HG03457 (cell line): ENCODE data around the gene LHB.
"Not testable (repeated sequence)": the region's sequence is repeated elsewhere in the genome, so short reads cannot be mapped to it uniquely, and the experiment has no call there.

Source experiments
- ATAC-seq: cut with Tn5 transposase; IDR thresholded peaks from one replicate; pipeline ENCODE4 v1.9.1; 2021; ENCODE audit warnings: moderate number of reproducible peaks; ENCODE audit not compliant: unreplicated experiment

LHB gene

DNA sequence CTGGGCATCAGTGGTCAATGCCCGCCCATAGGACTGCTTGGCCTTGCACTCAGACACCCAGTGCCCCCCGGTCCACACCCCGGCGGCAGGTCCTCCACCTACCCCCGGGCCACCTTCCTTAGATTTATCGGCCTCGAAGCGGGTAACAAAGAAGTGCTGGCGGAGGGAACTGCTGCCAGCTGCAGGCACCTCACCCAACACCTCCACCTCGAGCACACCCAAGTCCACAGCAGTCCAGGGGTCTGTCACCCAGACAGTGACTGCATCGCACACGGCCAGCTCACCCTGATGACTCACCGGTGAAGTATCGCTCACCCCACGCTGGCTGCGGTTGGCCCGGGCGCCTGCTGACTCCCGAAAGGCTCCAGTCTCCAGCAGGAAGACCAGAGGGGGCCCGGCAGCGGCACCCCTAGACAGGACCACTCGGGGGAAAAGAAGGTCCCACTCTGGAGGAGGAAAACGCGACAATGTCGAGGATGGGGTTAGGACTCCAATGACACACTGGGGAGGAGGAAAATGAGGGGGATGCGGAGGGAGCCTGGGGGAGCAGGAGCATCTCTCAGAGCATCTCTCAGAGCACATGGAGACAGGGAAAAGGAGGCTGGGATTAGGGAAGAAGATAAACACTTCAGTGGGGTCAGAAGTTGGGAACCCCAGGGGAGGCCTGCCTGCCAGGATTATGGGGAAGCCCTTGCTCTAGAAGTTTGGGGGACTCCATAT, 21.8 kb upstream of the LHB start:
- not testable (repeated sequence) for ATAC-seq

DNA sequence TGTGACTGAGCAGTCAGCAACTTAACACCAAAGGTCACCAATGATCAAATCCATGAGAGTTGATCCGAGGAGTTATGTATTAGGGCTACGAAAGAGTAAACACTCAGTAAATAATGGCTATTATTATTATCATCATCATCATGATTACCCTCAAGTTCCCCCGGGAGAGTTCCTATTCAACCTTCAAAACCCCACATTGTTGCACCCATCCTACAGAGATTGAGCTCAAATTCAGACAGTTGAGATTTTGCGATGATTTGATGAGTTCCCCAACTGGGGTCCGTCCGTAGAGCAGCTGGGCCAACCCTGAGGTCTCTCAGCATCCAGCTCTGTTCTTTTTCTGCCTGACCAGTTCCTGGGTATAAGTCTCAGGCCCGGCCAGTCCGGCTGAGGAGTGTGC, 21.2 kb upstream of the LHB start:
- not testable (repeated sequence) for ATAC-seq

DNA sequence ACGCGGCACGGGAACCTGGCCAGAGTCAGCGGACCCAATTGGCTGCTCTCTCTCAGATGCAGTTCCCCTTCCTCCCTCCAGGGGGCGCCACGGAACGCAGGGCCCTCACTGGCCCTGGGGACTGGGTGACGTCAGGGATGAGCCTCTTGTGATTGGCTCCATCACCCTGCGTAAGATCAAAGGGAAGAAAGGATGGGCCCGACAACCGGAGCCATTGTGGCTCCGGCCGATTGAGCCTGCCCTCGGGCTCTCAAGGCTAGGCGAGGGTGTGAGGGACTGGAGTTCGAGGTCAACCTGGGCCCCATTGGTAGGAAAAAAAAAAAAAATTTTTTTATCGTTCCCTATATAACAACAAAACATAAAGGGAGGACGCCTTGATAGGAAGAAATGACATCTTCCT, 19.9 kb upstream of the LHB start, which contains the start of gene CGB1:
TSS of gene CGB1 (minus strand) at position 81 of the 400 bp plus-strand sequence. CDS start 184 bp downstream, outside the sequence.
- ATAC-seq: not testable (repeated sequence)

DNA sequence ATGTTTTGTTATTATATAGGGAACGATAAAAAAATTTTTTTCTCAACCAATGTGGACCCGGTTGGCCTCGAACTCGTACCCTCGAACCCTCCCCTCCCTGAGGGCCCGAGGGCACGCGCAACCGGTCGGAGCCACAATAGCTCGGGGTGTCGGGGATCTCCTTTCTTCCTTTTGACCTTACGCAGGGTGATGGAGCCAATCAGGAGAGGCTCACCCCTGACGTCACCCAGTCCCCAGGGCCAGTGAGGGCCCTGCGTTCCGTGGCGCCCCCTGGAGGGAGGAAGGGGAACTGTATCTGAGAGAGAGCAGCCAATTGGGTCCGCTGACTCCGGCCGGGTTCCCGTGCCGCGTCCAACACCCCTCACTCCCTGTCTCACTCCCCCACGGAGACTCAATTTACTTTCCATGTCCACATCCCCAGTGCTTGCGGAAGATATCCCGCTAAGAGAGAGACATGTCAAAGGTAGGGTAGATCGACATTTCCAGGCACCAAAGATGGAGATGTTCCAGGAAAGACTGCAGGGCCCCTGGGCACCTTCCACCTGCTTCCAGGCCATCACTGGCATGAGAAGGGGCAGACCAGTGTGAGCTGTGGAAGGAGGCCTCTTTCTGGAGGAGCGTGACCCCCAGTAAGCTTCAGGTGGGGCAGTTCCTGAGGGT, 14.9 kb upstream of the LHB start, which contains the start of gene CGB2:
TSS of gene CGB2 (plus strand) at position 249 of the 660 bp plus-strand sequence. CDS start at position 455, 206 bp downstream.
- ATAC-seq: not testable (repeated sequence)

DNA sequence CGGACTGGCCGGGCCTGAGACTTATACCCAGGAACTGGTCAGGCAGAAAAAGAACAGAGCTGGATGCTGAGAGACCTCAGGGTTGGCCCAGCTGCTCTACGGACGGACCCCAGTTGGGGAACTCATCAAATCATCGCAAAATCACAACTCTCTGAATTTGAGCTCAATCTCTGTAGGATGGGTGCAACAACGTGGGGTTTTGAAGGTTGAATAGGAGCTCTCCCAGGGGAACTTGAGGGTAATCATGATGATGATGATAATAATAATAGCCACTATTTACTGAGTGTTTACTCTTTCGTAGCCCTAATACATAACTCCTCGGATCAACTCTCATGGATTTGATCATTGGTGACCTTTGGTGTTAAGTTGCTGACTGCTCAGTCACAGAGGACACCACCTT, 13.4 kb upstream of the LHB start:
- not testable (repeated sequence) for ATAC-seq

DNA sequence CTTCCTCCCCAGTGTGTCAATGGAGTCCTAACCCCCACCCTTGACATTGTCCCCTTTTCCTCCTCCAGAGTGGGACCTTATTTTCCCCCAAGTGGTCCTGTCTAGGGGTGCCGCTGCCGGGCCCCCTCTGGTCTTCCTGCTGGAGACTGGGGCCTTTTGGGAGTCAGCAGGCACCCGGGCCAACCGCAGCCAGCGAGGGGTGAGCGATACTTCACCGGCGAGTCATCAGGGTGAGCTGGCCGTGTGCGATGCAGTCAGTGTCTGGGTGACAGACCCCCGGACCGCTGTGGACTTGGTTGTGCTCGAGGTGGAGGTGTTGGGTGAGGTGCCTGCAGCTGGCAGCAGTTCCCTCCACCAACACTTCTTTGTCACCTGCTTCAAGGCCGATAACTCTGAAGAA, 12.9 kb upstream of the LHB start:
- not testable (repeated sequence) for ATAC-seq

DNA sequence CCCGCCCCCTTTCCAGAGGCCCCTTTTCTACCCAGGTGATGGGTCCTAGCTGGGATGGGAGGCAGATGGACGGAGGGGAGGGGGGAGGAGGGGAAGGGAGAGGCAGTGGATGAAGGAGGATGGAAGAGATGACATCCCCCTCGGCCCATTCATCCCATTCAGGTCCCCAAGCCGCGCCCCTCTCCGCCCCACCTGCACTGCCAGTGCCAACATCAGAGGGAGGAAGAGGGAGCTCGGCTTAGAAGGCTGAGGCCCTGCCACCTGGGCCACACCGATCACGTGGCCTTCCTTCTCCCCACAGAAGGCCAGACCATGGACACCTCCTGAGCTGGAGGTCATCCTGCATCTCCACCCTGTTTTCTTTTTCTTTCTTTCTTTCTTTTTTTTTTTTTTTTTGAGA, 11.8 kb upstream of the LHB start:
- not testable (repeated sequence) for ATAC-seq

DNA sequence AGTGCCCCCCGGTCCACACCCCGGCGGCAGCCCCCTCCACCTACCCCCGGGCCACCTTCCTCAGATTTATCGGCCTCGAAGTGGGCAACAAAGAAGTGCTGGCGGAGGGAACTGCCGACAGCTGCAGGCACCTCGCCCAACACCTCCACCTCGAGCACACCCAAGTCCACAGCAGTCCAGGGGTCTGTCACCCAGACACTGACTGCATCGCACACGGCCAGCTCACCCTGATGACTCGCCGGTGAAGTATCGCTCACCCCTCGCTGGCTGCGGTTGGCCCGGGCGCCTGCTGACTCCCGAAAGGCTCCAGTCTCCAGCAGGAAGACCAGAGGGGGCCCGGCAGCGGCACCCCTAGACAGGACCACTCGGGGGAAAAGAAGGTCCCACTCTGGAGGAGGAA, 8.7 kb upstream of the LHB start:
- ATAC-seq: not testable (repeated sequence)

DNA sequence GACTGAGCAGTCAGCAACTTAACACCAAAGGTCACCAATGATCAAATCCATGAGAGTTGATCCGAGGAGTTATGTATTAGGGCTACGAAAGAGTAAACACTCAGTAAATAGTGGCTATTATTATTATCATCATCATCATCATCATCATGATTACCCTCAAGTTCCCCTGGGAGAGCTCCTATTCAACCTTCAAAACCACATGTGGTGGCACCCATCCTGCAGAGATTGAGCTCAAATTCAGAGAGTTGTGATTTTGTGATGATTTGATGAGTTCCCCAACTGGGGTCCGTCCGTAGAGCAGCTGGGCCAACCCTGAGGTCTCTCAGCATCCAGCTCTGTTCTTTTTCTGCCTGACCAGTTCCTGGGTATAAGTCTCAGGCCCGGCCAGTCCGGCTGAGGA, 8.2 kb upstream of the LHB start:
- ATAC-seq: not testable (repeated sequence)

DNA sequence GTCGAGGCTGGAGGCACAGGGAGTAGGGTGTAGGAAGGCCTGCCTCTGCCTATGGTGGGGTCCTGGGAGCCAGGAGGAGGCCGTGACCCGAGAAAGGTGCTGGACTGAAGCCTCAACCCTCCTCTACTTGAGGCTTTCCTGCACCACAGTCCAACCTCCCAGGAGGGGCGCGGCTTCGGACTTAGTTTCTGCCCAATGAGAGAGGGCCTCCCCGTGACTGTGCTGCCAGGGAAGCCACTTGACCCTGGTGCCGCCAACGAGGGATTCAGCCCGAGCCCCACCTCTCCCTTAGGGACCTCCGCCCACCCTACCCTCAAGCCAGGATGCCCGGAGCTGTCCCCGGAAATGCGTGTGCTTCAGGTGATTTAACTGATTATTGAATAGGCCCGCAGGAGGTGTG, 7.3 kb upstream of the LHB start, which contains the start of gene CGB3:
TSS of gene CGB3 (minus strand) at position 101 of the 400 bp plus-strand sequence. CDS start 362 bp downstream, outside the sequence.
- not testable (repeated sequence) for ATAC-seq

DNA sequence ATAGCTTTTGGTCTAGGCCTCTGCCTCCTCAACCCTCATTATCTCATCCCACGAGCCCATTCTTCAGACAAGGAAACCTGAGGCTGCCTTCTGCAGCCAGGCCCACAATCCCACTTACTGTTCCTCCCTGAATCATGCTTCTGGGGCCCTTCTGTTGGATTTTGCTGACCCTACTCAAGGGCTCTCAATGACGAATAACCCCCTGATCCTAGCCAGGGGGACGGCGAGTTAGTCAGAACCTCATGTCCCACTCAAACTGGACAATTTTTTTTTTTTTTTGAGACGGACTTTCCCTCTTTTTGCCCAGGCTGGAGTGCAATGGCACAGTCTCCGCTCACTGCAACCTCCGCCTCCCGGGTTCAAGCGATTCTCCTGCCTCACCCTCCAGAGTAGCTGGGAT, 5.2 kb upstream of the LHB start:
- no peak for ATAC-seq

DNA sequence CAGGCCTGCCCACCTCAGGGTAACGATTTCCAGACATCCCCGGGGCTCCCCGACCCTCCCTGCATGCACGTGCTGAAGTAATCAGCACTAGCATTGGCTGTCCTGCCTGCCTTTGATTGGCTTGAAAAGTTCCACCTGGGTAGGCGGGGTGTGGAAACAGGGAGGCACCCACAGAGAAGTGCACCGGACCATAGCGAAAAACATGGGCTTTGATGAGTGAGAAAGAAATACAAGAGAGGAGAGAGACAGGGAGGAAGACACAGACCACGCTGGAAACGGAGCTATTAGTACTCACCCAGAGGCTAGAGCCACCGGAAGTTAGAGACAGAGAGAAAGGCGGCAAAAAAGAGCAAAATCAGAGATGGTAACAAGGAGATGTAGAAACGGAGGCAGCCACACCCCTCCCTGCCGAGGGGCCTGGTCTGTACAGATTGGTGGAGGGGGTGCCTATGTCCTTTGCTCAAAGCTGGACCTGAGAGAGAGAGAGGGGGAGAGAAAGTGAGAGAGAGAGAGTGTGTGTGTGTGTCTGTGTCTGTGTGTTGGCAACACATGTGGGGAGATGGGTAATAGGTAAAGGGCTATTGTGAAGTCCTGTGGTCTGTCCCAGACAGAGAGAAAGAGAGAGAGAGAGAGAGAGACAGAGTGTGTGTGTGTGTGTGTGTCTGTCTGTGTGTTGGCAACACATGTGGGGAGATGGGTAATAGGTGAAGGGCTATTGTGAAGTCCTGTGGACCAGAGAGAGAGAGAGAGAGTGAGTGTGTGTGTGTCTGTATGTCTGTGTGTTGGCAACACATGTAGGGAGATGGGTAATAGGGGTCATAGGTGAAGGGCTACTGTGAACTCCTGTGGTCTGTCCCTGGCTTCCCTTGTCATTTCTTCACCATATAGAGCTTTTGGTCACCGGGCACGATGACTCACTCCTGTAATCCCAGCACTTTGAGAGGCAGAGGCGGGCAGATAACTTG, 4.3 kb upstream of the LHB start:
- ATAC-seq: no peak

DNA sequence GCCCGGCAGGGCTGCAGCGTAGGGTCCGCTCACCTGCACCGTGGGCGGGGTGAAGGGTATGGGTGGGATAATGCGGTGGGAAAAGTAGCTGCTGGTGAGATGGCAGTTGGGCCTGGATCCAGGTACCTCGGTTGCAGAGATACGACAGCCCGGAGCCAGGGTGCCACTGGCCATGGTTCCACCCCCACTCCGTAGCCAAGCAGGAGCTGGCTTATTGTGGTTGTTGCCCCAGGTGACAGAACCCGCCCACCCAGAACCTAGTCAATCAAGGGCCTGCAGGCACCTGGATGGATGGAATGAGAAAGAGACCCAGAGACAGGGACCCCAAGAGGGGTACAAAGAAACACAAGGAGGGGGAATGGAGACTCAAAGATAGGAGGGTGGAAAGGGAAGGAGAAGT, 3.5 kb upstream of the LHB start:
- ATAC-seq: no peak

DNA sequence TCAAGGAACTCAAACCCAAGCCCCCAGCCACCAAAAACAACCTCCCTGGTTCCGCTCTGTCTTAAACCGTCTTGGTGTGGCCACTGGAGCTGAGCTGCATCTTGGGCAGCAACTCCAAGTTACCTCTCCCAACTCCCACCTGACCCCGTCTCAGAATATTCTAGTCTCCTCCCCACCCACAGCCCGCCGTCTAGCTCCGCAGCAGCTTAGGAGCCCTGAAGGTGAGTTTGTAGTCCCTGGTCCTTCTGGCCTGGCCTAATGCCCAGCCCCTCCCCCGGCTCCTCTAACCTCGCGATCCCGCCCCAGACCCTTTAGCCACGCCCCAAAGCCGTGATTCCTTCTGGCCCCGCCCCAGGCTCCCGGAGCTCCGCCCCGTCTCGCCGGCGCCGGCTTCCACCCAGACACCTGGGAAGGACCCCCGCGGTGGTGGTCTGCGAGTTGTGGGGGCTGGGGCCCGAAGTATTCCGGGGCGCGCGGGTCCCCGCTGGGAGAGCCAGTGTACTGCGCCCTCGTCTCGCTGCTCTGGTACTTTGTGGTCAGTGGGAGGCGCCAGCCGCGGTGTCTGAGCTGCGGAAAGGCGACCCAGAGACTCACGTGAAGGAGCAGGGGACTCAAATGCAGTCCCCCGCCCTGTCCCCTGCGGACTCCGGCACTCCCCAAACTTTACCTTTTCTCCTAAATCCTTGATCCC, 2.5 kb upstream of the LHB start:
- ATAC-seq: no peak

DNA sequence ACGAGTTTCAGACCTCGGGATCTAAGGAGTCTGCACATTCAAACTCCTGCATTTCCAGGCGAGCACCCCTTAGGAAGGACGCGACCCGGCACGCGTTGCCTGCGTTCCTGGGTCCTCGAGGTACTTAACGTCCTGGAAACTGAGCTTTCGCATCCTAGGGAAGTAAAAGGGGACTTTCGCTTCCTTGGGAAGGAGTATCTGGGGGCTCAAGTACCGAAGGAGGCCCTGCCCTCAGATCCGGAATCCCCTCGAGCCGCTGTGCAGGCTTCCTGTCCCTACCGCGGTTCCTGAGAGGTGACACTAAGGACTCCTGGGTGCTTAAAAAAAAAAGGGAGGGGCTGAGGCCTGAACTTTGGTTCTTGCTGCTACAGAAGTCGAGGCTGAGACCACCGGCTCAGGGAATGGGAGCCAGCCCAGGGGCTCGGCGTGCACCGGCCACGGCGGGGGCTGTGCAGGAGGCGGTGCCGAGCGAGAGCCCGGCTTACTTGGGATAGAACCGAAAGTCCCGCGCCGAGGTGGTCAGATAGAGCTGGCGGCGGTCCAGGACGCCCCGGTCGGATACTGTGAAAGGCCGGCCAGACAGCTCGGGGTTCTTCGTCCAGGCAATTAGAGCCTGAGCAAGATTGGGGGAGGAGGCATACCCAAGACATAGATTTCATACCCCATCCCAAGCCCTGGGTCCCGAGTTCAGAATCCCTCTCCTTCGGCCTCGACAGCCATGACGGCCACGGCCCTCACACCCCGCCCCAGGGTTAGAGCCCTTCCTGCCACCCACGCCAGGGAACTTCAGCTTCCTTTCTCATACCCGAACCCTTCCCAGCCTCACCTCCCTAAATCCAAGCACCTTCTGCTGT, 1.7 kb upstream of the LHB start:
- not testable (repeated sequence) for ATAC-seq

DNA sequence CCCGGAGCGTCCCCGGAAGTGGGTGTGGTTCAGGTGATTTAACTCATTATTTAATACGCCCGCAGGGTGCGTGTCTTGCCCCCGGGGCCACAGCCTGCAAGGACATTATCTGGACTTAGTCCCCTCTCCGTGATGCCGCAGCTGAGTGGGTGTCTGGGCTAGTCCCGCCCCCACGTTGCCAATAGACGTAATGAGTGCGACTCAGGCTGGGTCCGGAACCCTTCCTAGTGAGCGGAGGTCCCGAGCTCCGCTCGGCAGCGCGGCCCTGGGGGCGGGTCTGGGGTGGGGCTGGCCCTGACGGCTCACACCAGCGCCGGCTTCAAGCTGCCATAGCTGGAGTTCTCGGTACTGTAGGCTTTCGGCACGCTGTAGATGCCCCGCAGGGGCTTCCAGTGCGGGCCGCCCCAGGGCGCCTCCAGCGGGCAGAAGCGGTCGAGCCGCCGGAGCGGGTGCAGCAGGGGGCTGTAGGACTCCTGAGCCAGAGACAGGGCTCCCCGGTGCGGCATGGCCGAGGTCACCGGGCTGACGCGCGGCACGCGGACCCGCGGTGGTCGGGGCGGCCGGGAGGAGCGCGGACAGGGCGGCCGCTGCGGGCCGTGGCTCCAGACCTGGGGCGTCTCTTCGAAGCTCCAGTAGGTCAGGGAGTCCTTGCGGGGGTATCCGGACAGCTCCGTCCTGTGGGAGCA, 918 bp upstream of the LHB start:
- no peak for ATAC-seq

DNA sequence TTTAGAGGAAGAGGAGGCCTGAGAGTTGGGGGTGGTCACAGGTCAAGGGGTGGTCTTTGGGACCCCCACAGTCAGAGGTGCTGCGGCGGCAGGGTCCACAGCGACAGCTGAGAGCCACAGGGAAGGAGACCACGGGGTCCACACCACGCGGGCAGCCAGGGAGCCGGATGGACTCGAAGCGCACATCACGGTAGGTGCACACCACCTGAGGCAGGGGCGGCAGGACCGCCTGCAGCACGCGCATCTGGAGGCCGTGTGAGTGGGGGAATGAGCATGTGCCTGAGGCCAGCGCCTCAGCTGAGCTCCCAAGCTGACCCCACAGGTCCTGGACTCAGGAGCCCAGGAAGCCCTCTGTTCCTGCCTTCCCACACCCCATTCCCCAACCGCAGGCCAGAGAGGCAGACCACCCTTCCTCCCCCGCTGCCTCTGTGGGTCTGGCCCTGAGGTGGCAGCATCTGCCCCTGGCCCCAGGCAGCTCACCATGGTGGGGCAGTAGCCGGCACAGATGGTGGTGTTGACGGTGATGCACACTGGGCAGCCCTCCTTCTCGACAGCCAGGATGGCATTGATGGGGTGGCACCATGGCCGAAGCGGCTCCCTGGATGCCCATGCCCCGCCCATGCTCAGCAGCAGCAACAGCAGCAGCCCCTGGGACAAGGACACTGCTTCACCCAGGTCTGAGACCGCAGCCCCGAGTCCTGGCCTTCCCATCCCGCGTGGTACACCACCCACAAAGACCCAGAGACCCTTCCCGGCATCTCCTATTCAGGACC, 638 bp downstream of the LHB start:
- ATAC-seq: no peak

DNA sequence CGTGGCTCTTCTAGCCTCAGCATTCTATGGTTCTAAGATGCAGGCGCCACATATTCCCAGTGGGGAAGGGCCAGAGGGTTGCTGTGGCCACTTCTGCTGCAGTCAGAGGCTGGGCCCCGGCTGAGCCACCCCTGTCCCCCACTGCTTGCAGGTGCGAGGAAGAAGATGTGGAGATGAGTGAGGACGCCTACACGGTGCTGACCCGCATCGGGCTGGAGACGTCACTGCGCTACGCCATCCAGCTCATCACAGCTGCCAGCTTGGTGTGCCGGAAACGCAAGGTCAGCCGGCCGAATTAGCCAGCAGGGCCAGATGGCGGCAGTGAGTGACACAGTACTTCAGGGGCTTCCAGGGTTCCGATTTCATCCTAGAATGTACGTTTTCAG, 2.0 kb downstream of the LHB start:
- no peak for ATAC-seq
